Stimulated activated memory B cell treated with anti-CD40 and anti-IgM and Interleukin-4, amounts not matched to agents 10 μg/mL and 1 μg/mL and 100 μg/mL, for 72 hours (primary cell): ENCODE measurements around the gene TLX2.

Source experiments
- ATAC-seq: fragments of 150-1000 bp; cut with Tn5 transposase; 2 replicates; pipeline ENCODE4 v1.10.0; 2021
- H3K27ac Mint-ChIP-seq: one replicate; pipeline ENCODE4 v1.8.0; 2022; ENCODE audit warnings: mild to moderate bottlenecking, mixed read lengths
- H3K27me3 Mint-ChIP-seq: one replicate; pipeline ENCODE4 v1.8.0; 2022; ENCODE audit warnings: mixed read lengths
- H3K36me3 Mint-ChIP-seq: one replicate; pipeline ENCODE4 v1.8.0; 2022; ENCODE audit warnings: mixed read lengths
- H3K4me1 Mint-ChIP-seq: one replicate; pipeline ENCODE4 v1.8.0; 2022; ENCODE audit warnings: mixed read lengths
- H3K4me3 Mint-ChIP-seq: one replicate; pipeline ENCODE4 v1.8.0; 2022; ENCODE audit warnings: mild to moderate bottlenecking, moderate library complexity, mixed read lengths
- H3K9me3 Mint-ChIP-seq: one replicate; pipeline ENCODE4 v1.8.0; 2022; ENCODE audit warnings: mixed read lengths

TLX2 gene

GRCh38 chr2:74502147-74502719 lies 12.0 kb upstream of the TLX2 start:
- Mint-ChIP-seq H3K9me3 (no peaks in the 10 kb centered on the region), H3K27me3 (peaks cover 62% of the 10 kb centered on the region), H3K36me3 (peaks cover 24% of the 10 kb centered on the region), H3K4me1 (peaks cover 81% of the 10 kb centered on the region), H3K27ac (peak overlapping the region; percentile 80), H3K4me3 (peak overlapping the region; percentile 76)
- no peak for ATAC-seq

GRCh38 chr2:74502720-74503505 lies 11.3 kb upstream of the TLX2 start:
- peaks cover 56% of the 10 kb centered on the region for H3K27me3 Mint-ChIP-seq
- H3K36me3 Mint-ChIP-seq, result peaks cover 24% of the 10 kb centered on the region
- peaks cover 76% of the 10 kb centered on the region for H3K4me1 Mint-ChIP-seq
- peak; percentile 61 for ATAC-seq
- H3K27ac Mint-ChIP-seq, result peak overlapping the region; percentile 80
- peak overlapping the region; percentile 76 for H3K4me3 Mint-ChIP-seq
- no peaks in the 10 kb centered on the region for H3K9me3 Mint-ChIP-seq

- H3K27ac Mint-ChIP-seq, result peak overlapping the region; percentile 80
- no peaks in the 10 kb centered on the region for H3K9me3 Mint-ChIP-seq
- H3K4me3 Mint-ChIP-seq, result peak overlapping the region; percentile 76
- no peak for ATAC-seq
- peaks cover 24% of the 10 kb centered on the region for H3K36me3 Mint-ChIP-seq
- peaks cover 47% of the 10 kb centered on the region for H3K27me3 Mint-ChIP-seq
- H3K4me1 Mint-ChIP-seq, result peaks cover 76% of the 10 kb centered on the region
Measured at GRCh38 chr2:74503506-74504475, 10.5 kb upstream of the TLX2 start.

- H3K4me1 Mint-ChIP-seq, result peaks cover 70% of the 10 kb centered on the region
Measured at GRCh38 chr2:74504591-74504990, 9.7 kb upstream of the TLX2 start.

GRCh38 chr2:74505448-74506246 lies 8.6 kb upstream of the TLX2 start:
- Mint-ChIP-seq H3K36me3 (peaks cover 24% of the 10 kb centered on the region), H3K4me3 (no peak overlapping the region), H3K27ac (peak overlapping the region; percentile 80), H3K4me1 (peaks cover 63% of the 10 kb centered on the region), H3K27me3 (peaks cover 28% of the 10 kb centered on the region), H3K9me3 (no peaks in the 10 kb centered on the region)
- ATAC-seq, result no peak

More at GRCh38 chr2:74504591-74504990, 9.7 kb upstream of the TLX2 start:
- H3K36me3 Mint-ChIP-seq, result peaks cover 24% of the 10 kb centered on the region
- peak overlapping the region; percentile 76 for H3K4me3 Mint-ChIP-seq
- H3K27me3 Mint-ChIP-seq, result peaks cover 39% of the 10 kb centered on the region
- peak overlapping the region; percentile 80 for H3K27ac Mint-ChIP-seq
- ATAC-seq, result no peak
- no peaks in the 10 kb centered on the region for H3K9me3 Mint-ChIP-seq

GRCh38 chr2:74507145-74507925 lies 6.9 kb upstream of the TLX2 start, which contains the start of gene PCGF1:
TSS of gene PCGF1 (minus strand) at chr2:74507695. CDS start at chr2:74507668, 27 bp downstream.
- ATAC-seq, result peak; percentile 95
- peaks cover 20% of the 10 kb centered on the region for H3K27me3 Mint-ChIP-seq
- H3K4me3 Mint-ChIP-seq, result peak within 1 kb of the TSS; percentile 89
- peaks cover 24% of the 10 kb centered on the region for H3K36me3 Mint-ChIP-seq
- no peaks in the 10 kb centered on the region for H3K9me3 Mint-ChIP-seq
- peaks cover 53% of the 10 kb centered on the region for H3K4me1 Mint-ChIP-seq
- H3K27ac Mint-ChIP-seq, result peak within 1 kb of the TSS; percentile 97

GRCh38 chr2:74507926-74508520 lies 6.2 kb upstream of the TLX2 start:
- Mint-ChIP-seq H3K9me3 (no peaks in the 10 kb centered on the region), H3K36me3 (peaks cover 24% of the 10 kb centered on the region), H3K4me1 (peaks cover 47% of the 10 kb centered on the region), H3K27me3 (peaks cover 26% of the 10 kb centered on the region), H3K4me3 (peak overlapping the region; percentile 89), H3K27ac (peak overlapping the region; percentile 97)
- ATAC-seq, result peak; percentile 22

GRCh38 chr2:74510272-74510671 lies 4.0 kb upstream of the TLX2 start:
- no peak for ATAC-seq
- Mint-ChIP-seq H3K36me3 (peaks cover 12% of the 10 kb centered on the region), H3K4me3 (no peak overlapping the region), H3K27ac (no peak overlapping the region), H3K9me3 (no peaks in the 10 kb centered on the region), H3K27me3 (peaks cover 30% of the 10 kb centered on the region), H3K4me1 (peaks cover 32% of the 10 kb centered on the region)

GRCh38 chr2:74511104-74511989 lies 2.9 kb upstream of the TLX2 start:
- no peak for ATAC-seq
- Mint-ChIP-seq H3K27me3 (peaks cover 40% of the 10 kb centered on the region), H3K4me1 (peaks cover 33% of the 10 kb centered on the region), H3K36me3 (peaks cover 4% of the 10 kb centered on the region), H3K9me3 (no peaks in the 10 kb centered on the region), H3K4me3 (no peak overlapping the region), H3K27ac (no peak overlapping the region)

- Mint-ChIP-seq H3K36me3 (no peaks in the 10 kb centered on the region), H3K27me3 (peaks cover 57% of the 10 kb centered on the region), H3K9me3 (no peaks in the 10 kb centered on the region), H3K4me1 (peaks cover 29% of the 10 kb centered on the region), H3K27ac (no peak overlapping the region), H3K4me3 (no peak overlapping the region)
- no peak for ATAC-seq
Measured at GRCh38 chr2:74512744-74513604, 1.3 kb upstream of the TLX2 start.

- Mint-ChIP-seq H3K4me1 (peaks cover 21% of the 10 kb centered on the region), H3K4me3 (no peak overlapping the region), H3K9me3 (no peaks in the 10 kb centered on the region), H3K36me3 (no peaks in the 10 kb centered on the region), H3K27ac (no peak overlapping the region), H3K27me3 (peaks cover 65% of the 10 kb centered on the region)
- ATAC-seq, result no peak
Measured at GRCh38 chr2:74513605-74514367, 464 bp upstream of the TLX2 start.
